AG10803 (cell line): Measurements from ENCODE around the gene CYP26A1.

Experiments
- DNase-seq: peaks from one replicate; pipeline ENCODE4 v3.0.0; 2010; ENCODE audit warnings: low read depth
- H3K4me3 ChIP-seq: 2 replicates; pipeline ENCODE4 v1.5.1; 2011; ENCODE audit warnings: mild to moderate bottlenecking, low read length, control low read depth
- CTCF ChIP-seq: conservative IDR thresholded peaks from 2 replicates; pipeline ENCODE4 v1.5.1; 2011; ENCODE audit warnings: mild to moderate bottlenecking, low read length, control low read depth, inconsistent platforms

CYP26A1 gene

GRCh38 chr10:93073539-93074146, at the start of gene CYP26A1:
Gene CYP26A1, plus strand, starts transcription at chr10:93073893. Its CDS starts 42 bp downstream, at chr10:93073935.
- TF ChIP-seq CTCF: no peak
- DNase-seq: no peak
- no peak within 1 kb of the TSS for H3K4me3 ChIP-seq

- no peak for DNase-seq
- no peak overlapping the region for H3K4me3 ChIP-seq
- TF ChIP-seq CTCF: no peak
Observed at GRCh38 chr10:93026072-93026471, 47.6 kb upstream of the CYP26A1 start.

- H3K4me3 ChIP-seq: no peak overlapping the region
- no peak for DNase-seq
- TF ChIP-seq CTCF: no peak
Observed at GRCh38 chr10:93027508-93027907, 46.2 kb upstream of the CYP26A1 start.

- H3K4me3 ChIP-seq: no peak overlapping the region
- peak; percentile 54 for DNase-seq
- no peak for TF ChIP-seq CTCF
Observed at GRCh38 chr10:93028883-93029282, 44.8 kb upstream of the CYP26A1 start.

- no peak for TF ChIP-seq CTCF
- peak; percentile 85 for DNase-seq
- H3K4me3 ChIP-seq: no peak overlapping the region
Observed at GRCh38 chr10:93030409-93030808, 43.3 kb upstream of the CYP26A1 start.

- DNase-seq: peak; percentile 9
- H3K4me3 ChIP-seq: no peak overlapping the region
- TF ChIP-seq CTCF: no peak
Observed at GRCh38 chr10:93032105-93032808, 41.4 kb upstream of the CYP26A1 start.

GRCh38 chr10:93032809-93033137, 40.9 kb upstream of the CYP26A1 start:
- no peak overlapping the region for H3K4me3 ChIP-seq
- no peak for DNase-seq
- no peak for TF ChIP-seq CTCF
